Nephron (organoid): ENCODE results near the gene MAL.

Experiments
- H3K27ac Mint-ChIP-seq, 3 experiments: 2 replicates each; pipeline ENCODE4 v1.8.0; 2020; ENCODE audit warnings: mixed read lengths in 3 of 3, mild to moderate bottlenecking in 2 of 3, moderate library complexity in 1 of 3
- H3K27me3 Mint-ChIP-seq: 2 replicates; pipeline ENCODE4 v1.8.0; 2021; ENCODE audit warnings: low read depth, mild to moderate bottlenecking, moderate library complexity, mixed read lengths
- H3K36me3 Mint-ChIP-seq: 2 replicates; pipeline ENCODE4 v1.8.0; 2020; ENCODE audit warnings: low read depth, mixed read lengths
- H3K4me1 Mint-ChIP-seq: 2 replicates; pipeline ENCODE4 v1.8.0; 2020; ENCODE audit warnings: mixed read lengths
- H3K4me3 Mint-ChIP-seq, 3 experiments: 2 replicates each; pipeline ENCODE4 v1.8.0; 2020; ENCODE audit warnings: mild to moderate bottlenecking in 3 of 3, mixed read lengths in 3 of 3, moderate library complexity in 2 of 3
- H3K9me3 Mint-ChIP-seq: 2 replicates; pipeline ENCODE4 v1.8.0; 2020; ENCODE audit warnings: mixed read lengths
- CTCF ChIP-seq, 3 experiments: fragments of 200-600 bp; sonication (generic); IDR thresholded peaks; one replicate each; pipeline ENCODE4 v1.5.0; 2021; ENCODE audit warnings: antibody characterized with exemption in 3 of 3; ENCODE audit not compliant: unreplicated experiment in 3 of 3

The MAL gene

GRCh38 chr2:95047629-95048510, 22.4 kb downstream of the MAL start:
- Mint-ChIP-seq H3K27ac (peak overlapping the region in 1 of 3 experiments; percentile 46), H3K9me3 (no peaks in the 10 kb centered on the region), H3K36me3 (no peaks in the 10 kb centered on the region)

GRCh38 chr2:95048825-95049682, 23.5 kb downstream of the MAL start:
- H3K9me3 Mint-ChIP-seq, result no peaks in the 10 kb centered on the region
- no peak overlapping the region for H3K4me3 Mint-ChIP-seq
- H3K36me3 Mint-ChIP-seq, result no peaks in the 10 kb centered on the region
- H3K27me3 Mint-ChIP-seq, result peaks cover 30% of the 10 kb centered on the region
- no peak for TF ChIP-seq CTCF (IDR thresholded peaks at IDR 0.05; ENCODE audit: unreplicated experiment in 3 of 3)
- peak overlapping the region in 1 of 3 experiments; percentile 42 for H3K27ac Mint-ChIP-seq
- H3K4me1 Mint-ChIP-seq, result peaks cover 5% of the 10 kb centered on the region

More at GRCh38 chr2:95047629-95048510, 22.4 kb downstream of the MAL start:
- Mint-ChIP-seq H3K27me3 (peaks cover 32% of the 10 kb centered on the region), H3K4me1 (peaks cover 17% of the 10 kb centered on the region), H3K4me3 (no peak overlapping the region)
- TF ChIP-seq CTCF (IDR thresholded peaks at IDR 0.05; ENCODE audit: unreplicated experiment in 3 of 3), result no peak

GRCh38 chr2:95049683-95049955, 24.1 kb downstream of the MAL start:
- Mint-ChIP-seq H3K9me3 (no peaks in the 10 kb centered on the region), H3K4me1 (no peaks in the 10 kb centered on the region), H3K27me3 (peaks cover 31% of the 10 kb centered on the region), H3K36me3 (no peaks in the 10 kb centered on the region), H3K4me3 (no peak overlapping the region), H3K27ac (no peak overlapping the region)
- TF ChIP-seq CTCF (IDR thresholded peaks at IDR 0.05; ENCODE audit: unreplicated experiment in 3 of 3), result no peak

DNA sequence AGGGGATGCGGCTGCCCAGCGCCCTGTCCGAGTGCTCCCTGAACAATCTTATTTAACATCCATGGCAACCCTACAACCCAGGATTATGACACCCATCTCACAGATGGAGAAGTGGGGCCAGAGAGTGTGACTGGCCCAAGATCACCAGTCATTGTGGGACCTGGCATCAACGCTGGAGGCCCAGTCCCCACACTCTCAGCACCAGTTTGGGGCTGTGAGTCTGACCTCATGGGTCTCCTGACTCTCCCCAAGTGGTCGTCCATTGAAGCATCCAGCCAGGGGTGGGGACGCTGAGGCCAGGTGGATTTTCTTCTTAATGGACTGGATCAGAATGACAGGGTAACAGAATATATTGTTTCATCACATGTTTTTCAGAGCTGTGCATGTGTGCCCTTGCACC, 24.5 kb downstream of the MAL start:
- Mint-ChIP-seq H3K9me3 (no peaks in the 10 kb centered on the region), H3K36me3 (no peaks in the 10 kb centered on the region), H3K4me3 (no peak overlapping the region), H3K27me3 (peaks cover 31% of the 10 kb centered on the region), H3K4me1 (no peaks in the 10 kb centered on the region), H3K27ac (peak overlapping the region in 1 of 3 experiments; percentile 23)
- no peak for TF ChIP-seq CTCF (IDR thresholded peaks at IDR 0.05; ENCODE audit: unreplicated experiment in 3 of 3)

GRCh38 chr2:95050385-95051300, 25.1 kb downstream of the MAL start:
- no peak overlapping the region for H3K4me3 Mint-ChIP-seq
- H3K27me3 Mint-ChIP-seq, result peaks cover 33% of the 10 kb centered on the region
- H3K9me3 Mint-ChIP-seq, result no peaks in the 10 kb centered on the region
- TF ChIP-seq CTCF (IDR thresholded peaks at IDR 0.05; ENCODE audit: unreplicated experiment in 3 of 3), result no peak
- peak overlapping the region in 1 of 3 experiments; percentile 23 for H3K27ac Mint-ChIP-seq
- no peaks in the 10 kb centered on the region for H3K4me1 Mint-ChIP-seq
- no peaks in the 10 kb centered on the region for H3K36me3 Mint-ChIP-seq
